ENCODE data around the gene ZNF682.

DNA sequence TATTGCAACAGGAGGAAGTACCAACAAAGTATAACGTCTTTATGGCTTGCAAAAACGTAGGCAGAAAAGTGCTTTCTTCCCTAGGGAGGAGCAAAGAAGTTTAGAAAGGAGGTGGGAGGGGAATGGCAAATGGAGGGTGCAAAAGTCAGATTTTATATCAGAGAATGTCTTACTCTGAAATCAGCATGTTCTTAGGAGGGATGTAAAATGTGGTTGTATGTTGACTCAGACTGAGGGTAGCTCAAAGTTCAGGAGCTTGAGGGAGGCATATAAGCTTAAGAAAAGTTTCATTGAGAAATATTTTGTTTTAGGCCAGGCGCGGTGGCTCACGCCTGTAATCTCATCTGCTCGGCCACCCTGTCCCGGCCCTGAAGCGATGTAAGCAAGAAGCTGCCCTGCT is 40.2 kb upstream of the ZNF682 start:
- TF ChIP-seq POLR2AphosphoS5 (IDR thresholded peaks at IDR 0.05) (no peak), CTCF (IDR thresholded peaks at IDR 0.05) (no peak), POLR2A (IDR thresholded peaks at IDR 0.05) (no peak)

All from prostate gland (tissue), 2 donors.